ENCODE data around the gene GJC2. TPM values are rescaled to one million over a fixed set of nuclear protein-coding genes. Genes with fewer than 3 reads are reported as not detected.

GJC2 gene
- total and polyA plus RNA-seq, 2 donors (not counting 3 experiments of a cell fraction or from before 2014, with no cell fraction given) = 0.58 to 1.2 TPM

DNA sequence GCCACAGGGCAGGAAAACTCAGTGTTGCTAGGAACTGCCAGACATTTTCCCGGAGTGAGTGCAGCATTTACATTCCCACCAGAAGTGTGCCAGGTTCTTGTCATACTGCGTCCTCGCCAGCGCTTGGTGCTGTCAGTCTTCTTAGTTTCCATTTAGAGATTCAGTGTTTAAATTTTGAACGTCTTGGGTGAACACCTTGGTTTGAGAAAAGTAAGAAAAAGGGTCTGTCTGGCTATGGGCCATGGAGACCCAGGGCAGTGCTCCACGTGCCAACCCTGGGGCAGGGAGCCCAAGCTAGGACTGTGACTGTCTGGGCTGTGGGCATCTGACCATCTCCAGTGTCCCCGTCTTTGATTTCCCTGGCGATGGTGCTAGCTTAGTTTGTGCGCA is 31.9 kb downstream of the GJC2 start:
- POLR2A ChIA-PET = no interaction called here
- no peak for DNase-seq (ENCODE audit: low read depth, low spot score)
- H3K4me2 ChIP-seq (ENCODE audit: insufficient read depth, low read length) = no peak overlapping the region

More for the DNA sequence above, 31.9 kb downstream of the GJC2 start:
- no peak for FAIRE-seq
- Histone ChIP-seq H3K9me3 (replicated peaks; ENCODE audit: control insufficient read depth, insufficient read depth, low read length) (no peaks in the 10 kb centered on the region), H4K20me1 (replicated peaks; ENCODE audit: control insufficient read depth, extremely low read depth, insufficient read depth, low read length) (no peaks in the 10 kb centered on the region), H3K27ac (ENCODE audit: insufficient read depth, low read depth, low read length) (no peak overlapping the region), H3K27me3 (ENCODE audit: control insufficient read depth in 2 of 2, insufficient read depth in 2 of 2, low read length in 2 of 2) (no peaks in the 10 kb centered on the region), H3K9ac (replicated peaks; ENCODE audit: extremely low read depth, insufficient read depth, low read length) (no peak overlapping the region), H3K79me2 (ENCODE audit: control insufficient read depth, insufficient read depth, low read length) (no peaks in the 10 kb centered on the region), H3K4me1 (ENCODE audit: control insufficient read depth, extremely low read depth, insufficient read depth, low read length) (no peaks in the 10 kb centered on the region), H3K4me3 (replicated peaks in 1 of 3; ENCODE audit: insufficient read depth in 1 of 3, low read depth in 1 of 3, low read length in 3 of 3) (no peak overlapping the region), H3K36me3 (ENCODE audit: control insufficient read depth in 2 of 2, extremely low read depth in 1 of 2, insufficient read depth in 2 of 2, low read length in 2 of 2) (peaks cover 0 to 3% of the 10 kb centered on the region in 2 experiments), H2AFZ (ENCODE audit: low read depth, low read length) (no peak overlapping the region), H3K9me1 (replicated peaks; ENCODE audit: control insufficient read depth, extremely low read depth, insufficient read depth, low read length) (no peaks in the 10 kb centered on the region)
- TF ChIP-seq, protein P1, sequence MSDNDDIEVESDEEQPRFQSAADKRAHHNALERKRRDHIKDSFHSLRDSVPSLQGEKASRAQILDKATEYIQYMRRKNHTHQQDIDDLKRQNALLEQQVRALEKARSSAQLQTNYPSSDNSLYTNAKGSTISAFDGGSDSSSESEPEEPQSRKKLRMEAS (IDR thresholded peaks at IDR 0.05; ENCODE audit: insufficient read depth, insufficient read length) = no peak
- no peak for TF ChIP-seq FOS (IDR thresholded peaks at IDR 0.05; ENCODE audit: borderline replicate concordance, insufficient read depth, low read length)
- no peak for TF ChIP-seq MYC (IDR thresholded peaks at IDR 0.05; ENCODE audit: low read depth, low read length)
- no peak for TF ChIP-seq JUN (IDR thresholded peaks at IDR 0.05; ENCODE audit: borderline replicate concordance, insufficient read depth, insufficient read length, low read depth)
- TF ChIP-seq, protein P2, sequence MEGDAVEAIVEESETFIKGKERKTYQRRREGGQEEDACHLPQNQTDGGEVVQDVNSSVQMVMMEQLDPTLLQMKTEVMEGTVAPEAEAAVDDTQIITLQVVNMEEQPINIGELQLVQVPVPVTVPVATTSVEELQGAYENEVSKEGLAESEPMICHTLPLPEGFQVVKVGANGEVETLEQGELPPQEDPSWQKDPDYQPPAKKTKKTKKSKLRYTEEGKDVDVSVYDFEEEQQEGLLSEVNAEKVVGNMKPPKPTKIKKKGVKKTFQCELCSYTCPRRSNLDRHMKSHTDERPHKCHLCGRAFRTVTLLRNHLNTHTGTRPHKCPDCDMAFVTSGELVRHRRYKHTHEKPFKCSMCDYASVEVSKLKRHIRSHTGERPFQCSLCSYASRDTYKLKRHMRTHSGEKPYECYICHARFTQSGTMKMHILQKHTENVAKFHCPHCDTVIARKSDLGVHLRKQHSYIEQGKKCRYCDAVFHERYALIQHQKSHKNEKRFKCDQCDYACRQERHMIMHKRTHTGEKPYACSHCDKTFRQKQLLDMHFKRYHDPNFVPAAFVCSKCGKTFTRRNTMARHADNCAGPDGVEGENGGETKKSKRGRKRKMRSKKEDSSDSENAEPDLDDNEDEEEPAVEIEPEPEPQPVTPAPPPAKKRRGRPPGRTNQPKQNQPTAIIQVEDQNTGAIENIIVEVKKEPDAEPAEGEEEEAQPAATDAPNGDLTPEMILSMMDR (IDR thresholded peaks at IDR 0.05; ENCODE audit: extremely low read depth in 1 of 2, insufficient read depth in 1 of 2, low read depth in 1 of 2, low read length in 2 of 2) = no peak
- no peak for TF ChIP-seq GATA2 (IDR thresholded peaks at IDR 0.05; ENCODE audit: insufficient read depth, insufficient read length, low read depth, low read length)
- no peak for TF ChIP-seq POLR2AphosphoS5 (IDR thresholded peaks at IDR 0.05; ENCODE audit: insufficient read depth, low read depth, low read length)
- no peak for TF ChIP-seq EZH2 (IDR thresholded peaks at IDR 0.05; ENCODE audit: borderline replicate concordance, low read depth, low read length, severe bottlenecking)
- CTCF ChIA-PET = interaction anchor here (0.7 to 2.0 kb wide), 3 partner anchors 15 to 182 kb away, joined by 3 to 7 read pairs (median 3); no protein-coding TSS in a partner anchor
- no TSS peak for BruUV-seq (replicated peaks)
- dilution Hi-C loops (cut with MboI; ENCODE audit: extremely low pct_ligation_motif_present, low sequenced_read_pairs) = loop anchor here (10.0 kb wide), 1 partner anchor 57 kb away; no protein-coding TSS in a partner anchor
- intact Hi-C loops (cut with micrococcal nuclease) = loop anchor here (2.0 kb wide), 1 partner anchor 51 kb away; no protein-coding TSS in a partner anchor

Data from endothelial cell of umbilical vein (primary cell).